Right atrium auricular region (tissue), 2 donors: ENCODE data around the gene DPYD. TPM values are rescaled to one million over a fixed set of nuclear protein-coding genes. Genes with fewer than 3 reads are reported as not detected.

Experiments used
- DNase-seq: peaks from one replicate; pipeline ENCODE4 v3.0.0-alpha.2; 2019; ENCODE audit warnings: low spot score
- H3K27ac ChIP-seq, 2 donors: fragments of 200-600 bp; sonication (generic); 1 replicate in 1 of 2; 2 replicates in 1 of 2; pipeline ENCODE4 v1.5.1; 2016 to 2019
- H3K27me3 ChIP-seq, 2 donors: fragments of 200-600 bp; sonication (generic); one replicate each; pipeline versions ENCODE4 v1.5.1 to v1.6.0; 2017 to 2019
- H3K36me3 ChIP-seq: fragments of 200-600 bp; sonication (generic); one replicate; pipeline ENCODE4 v1.5.1; 2016
- H3K4me1 ChIP-seq, 2 donors: fragments of 200-600 bp; sonication (generic); one replicate each; pipeline versions ENCODE4 v1.5.1 to v1.6.0; 2017 to 2019
- H3K4me3 ChIP-seq, 2 donors: fragments of 200-600 bp; sonication (generic); 1 replicate in 1 of 2; 2 replicates in 1 of 2; pipeline ENCODE4 v1.5.1; 2017 to 2019; ENCODE audit warnings: mild to moderate bottlenecking in 1 of 2, moderate library complexity in 1 of 2
- H3K9me3 ChIP-seq, 2 donors: fragments of 200-600 bp; sonication (generic); one replicate each; pipeline ENCODE4 v1.5.1; 2019
- CTCF ChIP-seq, 2 donors: fragments of 200-600 bp; sonication (generic); IDR thresholded peaks; one replicate each; pipeline ENCODE4 v1.5.1; 2019; ENCODE audit warnings: antibody characterized with exemption in 2 of 2
- total RNA-seq, 2 donors: library from RNA; depleted of rRNA; stranded (reverse); fragments of >200 nt; gene quantifications; one replicate each; pipeline ENCODE4 v1.1.0, GENCODE V29; 2016

DPYD gene
- total RNA-seq, 2 donors from 2014 or later = 11.3 to 14.5 TPM

- H3K4me3 ChIP-seq = no peak overlapping the region
- H3K36me3 ChIP-seq = no peaks in the 10 kb centered on the region
- H3K9me3 ChIP-seq = peaks cover 0 to 5% of the 10 kb centered on the region in 2 donors
- H3K4me1 ChIP-seq = peaks cover 0 to 7% of the 10 kb centered on the region in 2 donors
- no peak for TF ChIP-seq CTCF (IDR thresholded peaks at IDR 0.05)
- H3K27me3 ChIP-seq = no peaks in the 10 kb centered on the region
- DNase-seq = no peak
- no peak overlapping the region for H3K27ac ChIP-seq
Observed at GRCh38 chr1:97163591-97164275, 757.1 kb downstream of the DPYD start.

GRCh38 chr1:97160818-97161217 is 760.0 kb downstream of the DPYD start:
- H3K4me1 ChIP-seq = peaks cover 0 to 7% of the 10 kb centered on the region in 2 donors
- H3K9me3 ChIP-seq = peaks cover 0 to 5% of the 10 kb centered on the region in 2 donors
- no peak overlapping the region for H3K27ac ChIP-seq
- no peaks in the 10 kb centered on the region for H3K27me3 ChIP-seq
- H3K36me3 ChIP-seq = no peaks in the 10 kb centered on the region
- TF ChIP-seq CTCF (IDR thresholded peaks at IDR 0.05) = no peak
- H3K4me3 ChIP-seq = no peak overlapping the region
- no peak for DNase-seq

GRCh38 chr1:97159342-97159741 is 761.5 kb downstream of the DPYD start:
- Histone ChIP-seq H3K27ac (no peak overlapping the region), H3K9me3 (peaks cover 0 to 5% of the 10 kb centered on the region in 2 donors), H3K4me1 (peaks cover 0 to 7% of the 10 kb centered on the region in 2 donors), H3K36me3 (no peaks in the 10 kb centered on the region), H3K27me3 (no peaks in the 10 kb centered on the region), H3K4me3 (no peak overlapping the region)
- no peak for DNase-seq
- no peak for TF ChIP-seq CTCF (IDR thresholded peaks at IDR 0.05)

GRCh38 chr1:97158691-97159096 is 762.1 kb downstream of the DPYD start:
- Histone ChIP-seq H3K4me1 (peaks cover 0 to 7% of the 10 kb centered on the region in 2 donors), H3K27ac (no peak overlapping the region), H3K27me3 (no peaks in the 10 kb centered on the region), H3K36me3 (no peaks in the 10 kb centered on the region), H3K9me3 (peaks cover 0 to 5% of the 10 kb centered on the region in 2 donors), H3K4me3 (no peak overlapping the region)
- DNase-seq = no peak
- TF ChIP-seq CTCF (IDR thresholded peaks at IDR 0.05) = no peak

GRCh38 chr1:97157991-97158390 is 762.8 kb downstream of the DPYD start:
- Histone ChIP-seq H3K4me3 (no peak overlapping the region), H3K9me3 (no peaks in the 10 kb centered on the region), H3K27ac (no peak overlapping the region), H3K27me3 (no peaks in the 10 kb centered on the region), H3K4me1 (peaks cover 0 to 7% of the 10 kb centered on the region in 2 donors), H3K36me3 (no peaks in the 10 kb centered on the region)
- TF ChIP-seq CTCF (IDR thresholded peaks at IDR 0.05) = no peak
- DNase-seq = no peak

- DNase-seq = no peak
- no peak for TF ChIP-seq CTCF (IDR thresholded peaks at IDR 0.05)
- no peak overlapping the region for H3K4me3 ChIP-seq
Observed at GRCh38 chr1:97151651-97152050, 769.2 kb downstream of the DPYD start.

More at GRCh38 chr1:97151651-97152050, 769.2 kb downstream of the DPYD start:
- Histone ChIP-seq H3K27me3 (no peaks in the 10 kb centered on the region), H3K36me3 (no peaks in the 10 kb centered on the region), H3K4me1 (no peaks in the 10 kb centered on the region), H3K27ac (no peak overlapping the region), H3K9me3 (no peaks in the 10 kb centered on the region)
